ENCODE data around the gene PRR33.

PRR33 gene

DNA sequence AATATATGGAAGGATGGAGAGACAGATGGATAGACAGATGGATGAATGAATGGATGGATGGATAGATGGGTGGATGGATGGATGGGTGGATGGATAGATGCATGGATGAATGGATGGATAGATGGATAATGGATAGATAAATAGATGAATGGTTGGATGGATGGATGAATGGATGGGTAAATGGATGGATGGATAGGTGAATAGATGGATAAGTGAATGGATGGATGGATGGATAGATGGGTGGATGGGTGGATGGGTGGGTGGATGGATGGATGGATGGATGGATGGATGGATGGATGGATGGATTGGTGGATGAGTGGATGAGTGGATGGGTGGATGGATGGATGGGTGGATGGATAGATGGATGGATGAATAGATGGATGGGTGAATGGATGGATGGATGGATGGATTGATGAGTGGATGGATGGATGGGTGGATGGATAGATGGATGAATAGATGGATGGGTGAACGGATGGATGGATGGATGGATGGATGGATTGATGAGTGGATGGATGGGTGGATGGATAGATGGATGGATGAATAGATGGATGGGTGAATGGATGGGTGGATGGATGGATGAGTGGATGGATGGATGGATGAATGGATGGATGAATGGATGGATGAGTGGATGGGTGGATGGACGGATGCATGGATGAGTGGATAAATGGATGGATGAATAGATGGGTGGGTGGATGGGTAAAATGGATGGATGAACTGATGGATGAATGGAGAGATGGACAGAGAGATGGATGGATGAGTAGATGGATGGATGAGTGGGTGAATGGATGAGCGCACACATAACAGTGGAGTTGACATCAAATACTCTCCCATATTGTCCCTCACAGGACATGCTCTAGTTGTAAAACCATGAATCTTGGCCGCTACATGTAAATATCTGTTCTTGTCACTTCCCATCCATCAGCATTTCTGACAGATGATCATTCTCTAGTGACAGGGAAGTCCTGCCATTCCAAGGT is 30.0 kb downstream of the PRR33 start:
- DNase-seq = no peak

GRCh38 chr11:1860108-1860507 is 31.6 kb downstream of the PRR33 start:
- DNase-seq = no peak

DNA sequence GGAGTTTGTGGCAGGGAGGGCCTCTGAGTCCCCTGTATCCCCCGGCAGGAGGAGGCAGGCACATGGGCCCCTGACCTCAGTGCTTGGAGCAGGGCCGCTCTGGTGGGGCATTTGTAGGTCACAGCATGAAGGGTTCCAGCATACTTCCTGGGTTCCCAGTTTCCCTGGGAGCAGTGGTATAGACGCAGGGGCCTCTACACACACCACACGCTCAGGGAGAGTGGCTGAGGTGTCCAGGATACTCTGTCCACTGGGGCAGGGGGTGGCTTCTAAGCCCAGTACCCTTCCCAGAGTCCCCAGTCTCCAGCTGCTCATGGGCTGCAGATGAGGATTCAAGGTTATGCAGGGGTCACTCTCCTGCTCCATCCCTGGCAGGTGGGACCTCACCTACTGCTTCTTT is 32.7 kb downstream of the PRR33 start:
- DNase-seq = no peak

DNA sequence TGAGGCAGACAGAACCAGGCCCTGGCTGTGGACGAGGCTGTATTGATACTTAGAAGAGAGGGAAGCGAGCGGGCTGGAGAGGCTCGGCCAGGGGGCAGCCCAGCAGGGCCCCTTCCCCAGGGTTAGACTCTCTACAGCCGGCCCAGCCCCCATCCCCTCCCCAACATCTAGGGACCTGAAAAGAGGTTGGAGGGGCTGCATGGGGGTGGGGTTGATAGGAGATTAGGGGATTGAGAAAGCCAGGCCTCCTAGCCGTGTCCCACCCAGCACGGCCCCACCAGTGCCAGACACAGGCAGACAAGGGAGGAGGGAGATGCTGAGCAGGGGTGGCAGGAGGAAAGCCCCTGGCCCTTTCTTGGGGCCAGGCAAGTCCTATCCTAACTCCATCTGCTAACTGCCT is 33.1 kb downstream of the PRR33 start:
- no peak for DNase-seq

GRCh38 chr11:1858154-1858553 is 33.5 kb downstream of the PRR33 start:
- no peak for DNase-seq

GRCh38 chr11:1857064-1857463 is 34.6 kb downstream of the PRR33 start:
- no peak for DNase-seq

DNA sequence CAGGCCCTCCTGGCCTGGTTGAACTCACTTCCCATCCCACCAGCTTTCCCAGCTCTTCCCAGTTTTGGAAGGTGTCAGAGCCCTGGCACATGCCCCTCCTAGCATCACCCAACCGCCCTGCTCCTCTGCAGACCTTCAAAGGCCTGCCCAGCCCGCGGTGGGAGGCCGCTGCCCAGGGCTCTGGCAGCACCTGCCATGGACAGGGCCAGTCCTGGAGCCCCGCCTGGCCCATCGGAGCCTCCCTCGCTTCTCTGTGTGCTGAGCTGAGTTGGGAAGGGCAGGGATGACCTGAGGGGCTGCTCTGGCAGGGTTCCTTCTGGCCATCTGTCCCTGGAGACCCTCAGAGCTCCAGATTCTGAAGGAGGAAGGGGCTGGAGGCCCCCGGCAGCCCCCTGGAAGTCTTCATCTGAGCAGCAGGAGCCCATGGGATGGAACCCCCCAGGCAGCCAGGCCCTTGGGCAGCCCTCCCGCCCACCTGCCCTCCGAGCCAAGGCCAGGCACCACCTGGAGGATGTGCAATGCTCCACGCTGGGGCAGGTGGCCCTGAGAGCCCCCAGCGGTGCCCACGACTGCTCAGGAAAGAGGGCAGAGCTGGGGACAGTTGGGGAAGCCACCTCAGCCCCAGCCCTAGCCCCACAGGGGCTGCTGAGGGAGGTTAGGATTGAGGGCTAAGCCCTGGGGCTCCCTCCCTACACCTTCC is 35.2 kb downstream of the PRR33 start:
- DNase-seq = no peak

DNA sequence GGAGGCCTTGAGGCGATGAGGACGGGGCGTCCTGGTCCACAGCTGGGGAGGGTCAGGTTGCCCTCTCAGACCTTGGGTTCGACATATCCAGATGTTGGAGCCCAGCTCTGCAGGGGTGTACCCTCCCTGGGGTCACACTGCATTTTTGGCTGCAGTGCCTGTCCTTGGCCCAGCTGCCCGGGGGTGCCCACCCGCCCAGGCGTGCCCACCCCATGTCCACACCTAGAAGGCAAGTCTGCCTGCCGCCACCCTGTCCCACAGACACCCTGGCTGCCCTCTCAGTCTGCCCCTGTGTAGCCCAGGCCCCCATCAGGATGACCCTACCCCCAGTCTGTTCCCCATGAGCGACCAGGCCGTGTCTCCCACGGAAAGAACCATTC is 35.8 kb downstream of the PRR33 start:
- no peak for DNase-seq

- DNase-seq = no peak
Observed at GRCh38 chr11:1854949-1855885, 36.5 kb downstream of the PRR33 start.

- no peak for DNase-seq
Observed at GRCh38 chr11:1854132-1854948, 37.4 kb downstream of the PRR33 start.

DNA sequence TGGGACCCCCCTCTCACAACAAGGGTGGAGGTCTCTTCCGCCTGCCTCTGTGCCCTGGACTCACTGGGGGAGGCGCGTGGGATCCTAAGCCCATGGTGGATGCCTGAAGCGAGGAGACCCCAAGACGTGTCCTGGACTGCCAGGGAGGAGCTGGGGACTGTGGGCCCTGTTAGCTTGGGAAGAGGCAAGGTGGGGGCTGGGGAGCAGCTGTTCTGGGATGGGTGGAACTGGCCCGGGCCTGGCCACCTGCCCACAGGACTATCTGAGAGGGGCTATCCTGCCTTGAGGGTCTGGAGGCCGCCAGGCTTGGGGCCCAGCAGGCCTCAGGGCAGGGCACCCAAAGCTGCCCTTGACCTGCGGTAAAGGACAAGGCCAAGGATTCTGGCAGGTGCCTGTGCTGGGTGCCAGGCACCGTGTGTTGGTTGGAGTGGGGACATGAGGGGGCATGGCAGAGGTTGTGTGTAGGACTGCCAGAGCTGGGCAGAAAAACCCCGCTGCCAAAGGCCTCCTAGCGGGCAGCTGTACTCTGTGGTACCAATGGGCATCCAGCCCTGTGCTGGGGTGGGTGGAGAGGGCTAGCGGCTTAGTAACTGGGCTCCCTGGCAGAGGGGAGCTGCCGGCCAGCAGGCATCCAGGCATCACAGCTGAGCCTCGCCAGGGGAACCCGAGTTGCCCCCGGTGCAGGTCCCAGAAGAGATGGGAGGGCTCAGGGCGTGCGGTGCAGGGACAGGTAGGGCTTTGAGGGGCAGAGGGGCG is 38.1 kb downstream of the PRR33 start:
- DNase-seq = no peak

DNA sequence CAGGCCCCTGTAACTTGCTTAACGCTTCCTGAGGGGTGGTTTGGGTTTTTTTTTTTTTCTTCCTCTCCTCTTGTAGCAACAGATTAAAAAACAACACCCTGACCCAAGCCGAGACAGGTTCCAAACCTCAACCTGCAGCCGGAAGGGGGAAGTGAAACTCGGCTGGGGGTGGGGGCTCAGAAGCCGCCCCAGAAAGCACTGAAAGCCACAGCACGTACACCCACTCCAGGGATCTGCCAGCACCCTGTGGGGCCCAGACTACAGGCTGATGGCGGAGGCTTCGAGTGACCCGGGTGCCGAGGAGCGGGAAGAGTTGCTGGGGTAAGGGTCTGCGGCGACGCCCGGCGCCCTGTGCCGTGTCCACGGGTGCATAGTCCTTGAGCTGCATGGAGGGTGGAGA is 38.8 kb downstream of the PRR33 start, which contains the start of gene LSP1:
Gene LSP1 (plus strand): TSS at position 208 of the 400 bp plus-strand sequence. CDS start 61 bp downstream, at position 269.
- DNase-seq = no peak

- no peak for DNase-seq
Observed at GRCh38 chr11:1852271-1852876, 39.3 kb downstream of the PRR33 start.

DNA sequence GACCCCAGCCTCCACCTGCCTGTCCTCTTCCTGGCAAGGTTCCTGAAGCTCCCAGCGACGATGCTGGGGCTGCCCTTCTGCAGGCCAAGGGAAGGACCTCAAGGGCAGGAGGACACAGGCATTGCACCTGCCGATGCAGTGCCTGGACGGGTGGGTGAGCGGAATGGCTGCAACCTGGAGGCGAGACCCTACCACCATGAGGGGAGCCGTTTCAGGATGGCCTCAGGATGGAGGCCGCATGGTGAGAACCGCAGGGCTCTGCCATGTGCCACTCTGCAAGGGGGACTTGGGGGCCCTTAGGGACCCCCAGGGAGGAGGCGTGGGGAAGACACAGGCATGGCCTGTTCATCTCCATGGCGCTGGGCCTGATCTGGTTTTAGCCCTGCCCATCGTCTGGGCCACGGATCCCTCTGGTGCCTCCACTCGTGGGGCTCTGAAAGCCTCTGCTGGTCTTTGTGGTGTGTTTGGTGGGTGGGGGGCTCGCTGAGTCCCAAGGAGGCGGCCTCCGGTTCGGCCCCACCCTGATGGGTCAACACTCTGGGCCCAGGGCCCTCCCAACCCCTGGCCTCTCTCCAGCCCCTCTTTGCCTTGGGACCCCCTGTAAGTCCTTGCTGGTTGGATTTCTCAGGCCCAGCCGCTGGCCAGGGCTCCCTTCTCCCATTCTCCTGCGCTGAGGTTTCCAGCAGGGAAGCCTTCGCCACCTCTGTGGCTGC is 40.1 kb downstream of the PRR33 start:
- no peak for DNase-seq

DNA sequence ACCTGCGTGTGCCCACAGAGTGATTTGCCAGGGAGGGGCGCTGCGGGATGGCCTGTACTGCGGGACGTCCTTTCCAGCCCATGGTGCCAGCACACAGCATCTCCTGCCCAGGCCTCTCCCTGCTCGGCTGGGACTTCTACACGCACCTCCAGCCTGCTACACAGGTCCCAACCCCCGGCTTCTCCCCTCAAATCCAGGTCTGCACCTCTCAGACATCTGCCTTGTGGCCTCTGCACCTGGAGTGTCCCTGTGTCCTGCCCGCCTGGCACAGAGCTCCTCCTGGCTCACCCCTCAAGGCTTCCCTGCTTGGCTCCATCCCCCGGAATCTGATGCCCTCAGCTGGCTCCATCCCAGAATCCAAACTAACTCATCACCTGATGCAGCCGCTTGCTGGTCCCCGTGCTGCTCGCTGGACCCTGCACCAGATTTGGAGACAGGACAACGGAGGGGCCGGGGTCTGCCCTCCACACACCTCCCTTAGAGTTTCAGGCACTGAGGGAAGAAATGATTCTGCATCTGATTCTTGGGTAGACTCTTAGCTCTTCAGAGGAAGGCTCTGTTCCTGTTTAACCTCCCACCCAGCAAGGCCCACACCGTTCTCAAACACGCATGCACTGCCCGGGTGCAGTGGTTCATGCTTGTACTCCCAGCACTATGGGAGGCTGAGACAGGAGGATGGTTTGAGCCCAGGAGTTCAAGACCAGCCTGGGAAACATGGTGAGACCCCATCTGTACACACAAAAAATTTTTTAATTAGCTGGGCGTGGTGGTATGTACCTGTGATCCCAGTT is 42.9 kb downstream of the PRR33 start:
- DNase-seq = no peak

GRCh38 chr11:1847926-1848639 is 43.6 kb downstream of the PRR33 start:
- DNase-seq = no peak

GRCh38 chr11:1847006-1847735 is 44.5 kb downstream of the PRR33 start:
- DNase-seq = no peak

- DNase-seq = no peak
Observed at GRCh38 chr11:1846453-1846932, 45.2 kb downstream of the PRR33 start.

All from islet precursor cell (in vitro differentiated cells).